Stimulated activated CD4-positive, alpha-beta T cell treated with anti-CD3 and anti-CD28 coated beads, TNF-alpha, amount 100 ng/mL, for 48 hours (primary cell): ENCODE measurements around the gene NCOR2.

ENCODE experiments used
- DNase-seq, 3 donors: peaks; one replicate each; pipeline ENCODE4 v3.0.0-alpha.2; 2020; ENCODE audit warnings: low read depth in 3 of 3

Gene NCOR2

GRCh38 chr12:124560146-124560890, 7.1 kb downstream of the NCOR2 start:
- DNase-seq = no peak

- no peak for DNase-seq
Measured at GRCh38 chr12:124559182-124560017, 8.0 kb downstream of the NCOR2 start.

- no peak for DNase-seq
Measured at GRCh38 chr12:124558313-124558712, 9.1 kb downstream of the NCOR2 start.

GRCh38 chr12:124557518-124558223, 9.7 kb downstream of the NCOR2 start:
- DNase-seq = no peak

- DNase-seq = no peak
Measured at GRCh38 chr12:124556896-124557501, 10.4 kb downstream of the NCOR2 start.

GRCh38 chr12:124556074-124556466, 11.3 kb downstream of the NCOR2 start:
- DNase-seq = no peak

GRCh38 chr12:124555168-124556073, 12.0 kb downstream of the NCOR2 start:
- no peak for DNase-seq

GRCh38 chr12:124554429-124555029, 12.9 kb downstream of the NCOR2 start:
- no peak for DNase-seq

GRCh38 chr12:124553862-124554428, 13.5 kb downstream of the NCOR2 start:
- DNase-seq = no peak

- no peak for DNase-seq
Measured at GRCh38 chr12:124551268-124552144, 15.9 kb downstream of the NCOR2 start.

GRCh38 chr12:124550123-124551089, 17.0 kb downstream of the NCOR2 start:
- no peak for DNase-seq

GRCh38 chr12:124549629-124550028, 17.8 kb downstream of the NCOR2 start:
- DNase-seq = no peak

GRCh38 chr12:124548854-124549378, 18.5 kb downstream of the NCOR2 start:
- DNase-seq = peak in 1 of 3 donors; percentile 31

- no peak for DNase-seq
Measured at GRCh38 chr12:124547626-124548025, 19.8 kb downstream of the NCOR2 start.

- DNase-seq = peak in 2 of 3 donors; percentile 55 to 67
Measured at GRCh38 chr12:124545508-124546418, 21.6 kb downstream of the NCOR2 start.

- no peak for DNase-seq
Measured at GRCh38 chr12:124544983-124545382, 22.4 kb downstream of the NCOR2 start.
